Adrenal gland (tissue), 12 donors: ENCODE results near the gene MYH3. TPM values are rescaled to one million over a fixed set of nuclear protein-coding genes. Genes with fewer than 3 reads are reported as not detected.

ENCODE experiments used
- DNase-seq, 7 donors: peaks; one replicate each; pipeline ENCODE4 v3.0.0-alpha.2; 2019 to 2020
- H3K27ac ChIP-seq, 5 donors: fragments of 200-600 bp; sonication (generic) in 4 of 5; 1 replicate in 3 of 5; 2 replicates in 2 of 5; pipeline versions ENCODE4 v1.5.1 to v1.8.0; 2016 to 2020; ENCODE audit warnings: mild to moderate bottlenecking in 1 of 5
- H3K27me3 ChIP-seq: fragments of 200-600 bp; 2 replicates; pipeline ENCODE4 v1.8.0; 2021
- H3K36me3 ChIP-seq, 2 donors: fragments of 200-600 bp; replicated peaks in 1 of 2; 1 replicate in 1 of 2; 2 replicates in 1 of 2; pipeline versions ENCODE4 v1.5.1 to v1.8.0; 2018 to 2022
- H3K4me1 ChIP-seq, 2 donors: fragments of 200-600 bp; replicated peaks in 1 of 2; 1 replicate in 1 of 2; 2 replicates in 1 of 2; pipeline versions ENCODE4 v1.5.1 to v1.8.0; 2018 to 2021
- H3K4me3 ChIP-seq, 4 donors: fragments of 200-600 bp; sonication (generic) in 3 of 4; one replicate each; pipeline ENCODE4 v1.5.1; 2016 to 2018
- H3K9me3 ChIP-seq, 3 donors: fragments of 200-600 bp; sonication (generic) in 1 of 3; replicated peaks in 1 of 3; 1 replicate in 2 of 3; 2 replicates in 1 of 3; pipeline versions ENCODE4 v1.5.1 to v1.8.0; 2016 to 2021
- POLR2A ChIP-seq, 2 donors: fragments of 450-650 bp; IDR thresholded peaks; one replicate each; pipeline ENCODE4 v1.6.1; 2017; ENCODE audit warnings: antibody characterized with exemption in 2 of 2, mild to moderate bottlenecking in 2 of 2, moderate library complexity in 1 of 2
- WGBS, 4 donors: extraction: QIAGEN DNeasy Blood & Tissue Kit in 2 of 4; methylation state at CpG; one replicate each; pipeline versions ENCODE4 v1.1.5 to v1.1.7; 2013 to 2017; 5-methylcytosine and 5-hydroxymethylcytosine counted together
- intact Hi-C, 2 donors: fragments of 100-400 bp; cut with DNase I; formaldehyde crosslinking; loops; one replicate each; pipeline versions ENCODE4 v1.14.1 to v1.15.0; 2022 to 2023
- polyA plus RNA-seq, 3 donors: library from polyadenylated mRNA; stranded (reverse); fragments of 200-250 nt in 2 of 3; fragments of 350-450 nt in 1 of 3; fragmentation: Illumina TruSeq in 1 of 3; extraction: RNeasy Lipid Tissue Mini Kit (QIAGEN cat#74804) in 1 of 3; gene quantifications; one replicate each; pipeline ENCODE4 v1.2.3, GENCODE V29; 2013 to 2014
- total RNA-seq, 9 donors: library from RNA; depleted of rRNA in 4 of 9; stranded (reverse); fragments of >200 nt in 4 of 9; fragments of 120-200 nt in 1 of 9; fragmentation: NEBNext Ultra II Directional in 1 of 9; extraction: Animal tissue kit (Norgen Biotek cat#: 25700) in 1 of 9; gene quantifications; one replicate each; pipeline versions ENCODE4 v1.1.0 to v1.2.4, GENCODE V29; 2013 to 2023
- TF ChIP-seq, protein P1 (sequence below), 6 experiments: fragments of 450-650 bp in 4 of 6; fragments of 200-600 bp in 2 of 6; sonication (generic) in 1 of 6; IDR thresholded peaks; 1 replicate in 5 of 6; 2 replicates in 1 of 6; pipeline versions ENCODE4 v1.5.1 to v1.8.0; 2016 to 2021; ENCODE audit warnings: antibody characterized with exemption in 6 of 6, mild to moderate bottlenecking in 2 of 6, moderate library complexity in 1 of 6
- donor health status: healthy with polysubstance abuse.
- donor health status: Bipolar disorder and iron deficiency.
- donor health status: DM: yes; HTN: yes; CAD: no.
- donor health status: DM: no; HTN: no; CAD: no.
- donor health status: DM: no; HTN: no; CAD: no.
- donor health status: DM: yes; HTN: yes; CAD: no.

Gene MYH3
- total and polyA plus RNA-seq, 12 donors = 0.43 to 9.3 (median 0.95) TPM; not detected in 1

DNA sequence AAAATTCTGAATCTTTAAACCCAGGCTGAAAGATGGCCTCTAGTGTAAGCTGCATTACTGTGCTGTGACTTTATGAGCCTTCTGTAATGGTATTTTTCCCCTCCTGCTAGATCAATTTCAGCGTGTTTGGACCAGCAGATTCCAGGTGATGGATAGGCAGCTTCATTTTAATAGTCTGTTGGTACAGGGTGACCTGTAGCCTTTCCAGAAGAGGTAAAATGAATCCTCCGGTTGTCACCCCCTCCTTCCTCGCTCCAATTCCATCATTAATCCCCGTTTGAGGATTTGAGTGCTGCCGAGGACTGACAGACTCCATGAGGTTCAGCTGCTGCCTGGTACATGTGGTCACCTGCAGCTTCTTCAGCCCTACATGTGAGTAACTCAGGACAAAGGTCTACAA, 48.9 kb downstream of the MYH3 start:
- no peaks in the 10 kb centered on the region for H3K4me1 ChIP-seq
- intact Hi-C loops = no loop called here

DNA sequence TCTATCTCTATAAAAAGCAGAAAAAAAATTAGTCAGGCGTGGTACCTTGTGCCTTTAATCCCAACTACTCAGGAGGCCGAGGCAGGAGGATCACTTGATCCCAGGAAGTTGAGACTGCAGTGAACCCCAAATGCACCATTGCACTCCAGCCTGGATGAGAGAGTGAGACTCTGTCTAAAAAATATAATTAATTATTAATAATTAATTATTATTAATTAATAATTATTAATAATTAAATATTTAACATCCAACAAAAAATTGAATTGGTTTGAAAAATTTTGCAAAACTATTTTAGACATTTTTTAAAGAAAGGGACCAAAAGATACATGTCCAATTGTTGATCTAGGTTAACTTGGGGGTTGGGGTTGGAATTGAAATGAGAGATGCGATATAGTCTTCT, 51.0 kb downstream of the MYH3 start:
- TF ChIP-seq POLR2A (IDR thresholded peaks at IDR 0.05) = no peak
- TF ChIP-seq, protein P1, sequence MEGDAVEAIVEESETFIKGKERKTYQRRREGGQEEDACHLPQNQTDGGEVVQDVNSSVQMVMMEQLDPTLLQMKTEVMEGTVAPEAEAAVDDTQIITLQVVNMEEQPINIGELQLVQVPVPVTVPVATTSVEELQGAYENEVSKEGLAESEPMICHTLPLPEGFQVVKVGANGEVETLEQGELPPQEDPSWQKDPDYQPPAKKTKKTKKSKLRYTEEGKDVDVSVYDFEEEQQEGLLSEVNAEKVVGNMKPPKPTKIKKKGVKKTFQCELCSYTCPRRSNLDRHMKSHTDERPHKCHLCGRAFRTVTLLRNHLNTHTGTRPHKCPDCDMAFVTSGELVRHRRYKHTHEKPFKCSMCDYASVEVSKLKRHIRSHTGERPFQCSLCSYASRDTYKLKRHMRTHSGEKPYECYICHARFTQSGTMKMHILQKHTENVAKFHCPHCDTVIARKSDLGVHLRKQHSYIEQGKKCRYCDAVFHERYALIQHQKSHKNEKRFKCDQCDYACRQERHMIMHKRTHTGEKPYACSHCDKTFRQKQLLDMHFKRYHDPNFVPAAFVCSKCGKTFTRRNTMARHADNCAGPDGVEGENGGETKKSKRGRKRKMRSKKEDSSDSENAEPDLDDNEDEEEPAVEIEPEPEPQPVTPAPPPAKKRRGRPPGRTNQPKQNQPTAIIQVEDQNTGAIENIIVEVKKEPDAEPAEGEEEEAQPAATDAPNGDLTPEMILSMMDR (IDR thresholded peaks at IDR 0.05) = no peak
- WGBS, 4 donors = 88 to 90% (median 89%) methylated on average over 3 of the region's 3 CpGs
- no peaks in the 10 kb centered on the region for H3K4me1 ChIP-seq
- intact Hi-C loops = no loop called here
- H3K4me3 ChIP-seq = no peak overlapping the region
- no peaks in the 10 kb centered on the region for H3K27me3 ChIP-seq
- H3K27ac ChIP-seq = no peak overlapping the region
- no peaks in the 10 kb centered on the region for H3K36me3 ChIP-seq
- no peak for DNase-seq
- no peaks in the 10 kb centered on the region for H3K9me3 ChIP-seq

More for the DNA sequence above, 48.9 kb downstream of the MYH3 start:
- no peak for DNase-seq
- Histone ChIP-seq H3K4me3 (no peak overlapping the region), H3K27ac (no peak overlapping the region), H3K27me3 (no peaks in the 10 kb centered on the region), H3K36me3 (no peaks in the 10 kb centered on the region), H3K9me3 (no peaks in the 10 kb centered on the region)
- TF ChIP-seq, protein P1 (IDR thresholded peaks at IDR 0.05) = no peak
- no peak for TF ChIP-seq POLR2A (IDR thresholded peaks at IDR 0.05)
- WGBS, 4 donors = 43 to 50% (median 46%) methylated on average over 5 of the region's 5 CpGs

DNA sequence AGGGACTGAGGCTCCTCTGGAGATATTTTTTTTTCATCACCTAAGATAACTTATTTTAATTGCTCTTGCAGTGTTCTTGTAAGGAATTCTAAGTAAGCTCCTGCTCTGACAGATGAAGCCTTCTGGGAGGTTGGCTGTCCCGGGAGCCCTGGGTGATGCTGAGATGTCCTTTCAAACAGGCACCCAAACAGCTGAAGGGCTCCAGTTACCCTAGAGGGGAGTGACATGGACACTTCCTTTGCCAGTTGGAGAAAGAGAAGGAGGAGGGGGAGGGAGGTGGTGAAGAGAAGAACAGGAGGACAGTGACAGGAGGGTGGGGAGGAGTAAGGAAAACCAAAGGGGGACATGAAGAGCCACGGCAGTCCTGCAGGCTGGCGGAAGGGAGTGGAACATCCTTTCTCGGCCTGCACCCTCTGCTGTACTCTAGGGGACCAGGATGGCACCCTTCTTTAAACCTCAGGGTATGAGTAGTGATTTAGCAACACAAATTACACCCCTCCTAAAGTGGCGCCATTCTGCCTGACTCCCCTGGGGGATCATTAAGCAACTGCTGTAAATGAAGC, 51.8 kb downstream of the MYH3 start:
- intact Hi-C loops = no loop called here
- Histone ChIP-seq H3K4me3 (no peak overlapping the region), H3K36me3 (no peaks in the 10 kb centered on the region), H3K27me3 (no peaks in the 10 kb centered on the region), H3K27ac (no peak overlapping the region), H3K9me3 (no peaks in the 10 kb centered on the region), H3K4me1 (no peaks in the 10 kb centered on the region)
- WGBS, 4 donors = 47 to 66% (median 58%) methylated on average over 5 of the region's 5 CpGs
- DNase-seq = no peak
- TF ChIP-seq, protein P1 (IDR thresholded peaks at IDR 0.05) = no peak

DNA sequence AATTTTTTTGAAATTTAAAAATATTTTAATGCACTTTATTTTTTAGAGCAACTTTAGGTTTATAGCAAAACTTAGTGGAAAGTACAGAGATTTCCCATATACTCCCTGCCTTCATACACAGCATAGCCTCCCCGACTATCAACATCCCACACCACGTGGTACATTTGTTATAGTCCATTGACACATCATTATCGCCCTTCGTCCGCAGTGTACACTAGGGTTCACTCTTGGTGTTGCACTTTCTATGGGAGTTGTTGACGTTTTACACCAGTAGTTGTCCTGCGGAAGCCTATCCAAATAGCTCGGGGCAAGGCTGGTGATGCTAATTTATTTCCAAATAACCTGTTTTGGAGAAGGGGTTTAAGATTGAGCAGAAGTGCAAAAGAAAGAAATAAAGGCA, 52.6 kb downstream of the MYH3 start:
- WGBS, 4 donors = 83 to 87% (median 84%) methylated on average over 8 of the region's 8 CpGs
- H3K27me3 ChIP-seq = no peaks in the 10 kb centered on the region
- no peaks in the 10 kb centered on the region for H3K4me1 ChIP-seq
- DNase-seq = no peak
- no peaks in the 10 kb centered on the region for H3K9me3 ChIP-seq
- intact Hi-C loops = no loop called here
- H3K27ac ChIP-seq = no peak overlapping the region
- no peaks in the 10 kb centered on the region for H3K36me3 ChIP-seq
- no peak overlapping the region for H3K4me3 ChIP-seq
- no peak for TF ChIP-seq POLR2A (IDR thresholded peaks at IDR 0.05)
- TF ChIP-seq, protein P1 (IDR thresholded peaks at IDR 0.05) = no peak
